Heart right ventricle (tissue), 16 donors: ENCODE results near the gene VPS13C. TPM values are rescaled to one million over a fixed set of nuclear protein-coding genes. Genes with fewer than 3 reads are reported as not detected.

Source experiments
- ATAC-seq, 8 donors: fragments of 200-7000 bp; cut with Tn5 transposase; one replicate each; pipeline ENCODE4 v1.9.1; 2020; ENCODE audit warnings: mild to moderate bottlenecking in 8 of 8, moderate library complexity in 8 of 8, moderate number of reproducible peaks in 1 of 8
- DNase-seq, 2 donors: peaks; one replicate each; pipeline ENCODE4 v3.0.0-alpha.2; 2020
- H3K27ac ChIP-seq, 10 donors: fragments of 200-600 bp; sonication (generic) in 2 of 10; one replicate each; pipeline versions ENCODE4 v1.5.0 to v1.8.0; 2020 to 2022; ENCODE audit warnings: mild to moderate bottlenecking in 3 of 10
- H3K27me3 ChIP-seq, 7 donors: fragments of 200-600 bp; one replicate each; pipeline ENCODE4 v1.8.0; 2021 to 2022; ENCODE audit warnings: mild to moderate bottlenecking in 2 of 7
- H3K36me3 ChIP-seq, 9 donors: fragments of 200-600 bp; sonication (generic) in 1 of 9; one replicate each; pipeline versions ENCODE4 v1.5.0 to v1.8.0; 2020 to 2022; ENCODE audit warnings: mild to moderate bottlenecking in 2 of 9
- H3K4me1 ChIP-seq, 9 donors: fragments of 200-600 bp; sonication (generic) in 1 of 9; one replicate each; pipeline versions ENCODE4 v1.5.0 to v1.8.0; 2020 to 2022; ENCODE audit warnings: mild to moderate bottlenecking in 4 of 9
- H3K4me3 ChIP-seq, 10 donors: fragments of 200-600 bp; sonication (generic) in 2 of 10; one replicate each; pipeline versions ENCODE4 v1.5.0 to v1.8.0; 2020 to 2022; ENCODE audit warnings: mild to moderate bottlenecking in 7 of 10, moderate library complexity in 2 of 10
- H3K9me3 ChIP-seq, 11 donors: fragments of 200-600 bp in 10 of 11; sonication (generic) in 2 of 11; one replicate each; pipeline versions ENCODE4 v1.5.0 to v1.8.0; 2013 to 2022; ENCODE audit warnings: mild to moderate bottlenecking in 2 of 11, control low read depth in 1 of 11, moderate library complexity in 1 of 11
- CTCF ChIP-seq, 9 donors: fragments of 200-600 bp; sonication (generic) in 2 of 9; IDR thresholded peaks; one replicate each; pipeline versions ENCODE4 v1.5.0 to v1.8.0; 2021 to 2022; ENCODE audit warnings: antibody characterized with exemption in 9 of 9, mild to moderate bottlenecking in 5 of 9, moderate library complexity in 1 of 9
- WGBS, 2 donors: extraction: QIAGEN DNeasy Blood & Tissue Kit; methylation state at CpG; one replicate each; pipeline ENCODE4 v1.1.7; 2013; ENCODE audit warnings: inconsistent platforms in 1 of 2; 5-methylcytosine and 5-hydroxymethylcytosine counted together
- intact Hi-C, 10 donors: fragments of 100-400 bp; cut with DNase I; formaldehyde crosslinking; loops; one replicate each; pipeline versions ENCODE4 v1.11.1 to v1.14.2; 2022
- long read RNA-seq, 3 donors: library from polyadenylated mRNA; unstranded; transcript quantifications; one replicate each; pipeline ENCODE4 v2.0.0, GENCODE V29; 2020 to 2021
- polyA plus RNA-seq, 2 donors: library from polyadenylated mRNA; stranded (reverse); fragments of 200-250 nt; gene quantifications; one replicate each; pipeline ENCODE4 v1.2.3, GENCODE V29; 2013
- total RNA-seq, 10 donors: library from RNA; stranded (reverse); fragmentation: NEBNext Ultra II Directional in 3 of 10; extraction: Animal tissue kit (Norgen Biotek cat#: 25700) in 3 of 10; gene quantifications; one replicate each; pipeline versions ENCODE4 v1.2.1 to v1.2.4, GENCODE V29; 2021 to 2023
- donor health status: Arrhythmogenic right ventricular cardiomyopathy.
- donor health status: ischemic (EF 13 %, LVEDD 7.1; RV severe dilation, severe dysfunction).
- donor health status: healthy with polysubstance abuse.
- donor health status: DM: no; HTN: yes; CAD: no.
- donor health status: DM: no; HTN: no; CAD: no.
- donor health status: ischemic (EF 25% LVEDD 6.9; RV normal size, moderate dysfunction).
- donor health status: ischemic (EF 25% LVEDD 5.7; RV mildly dilated, moderate dysfunction).
- donor health status: healthy.
- donor health status: DM: yes; HTN: yes; CAD: no.
- donor health status: Ischemic cardiomyopathy.
- donor health status: ischemic (EF 35%, LVEDD 5.7; RV mildly dilated, moderate dysfunction).
- donor health status: nonischemic (EF 11% LVEDD 7.7; RV severe dilation, severe dysfunction).
- donor health status: DM: yes; HTN: yes; CAD: no.
- donor health status: PGD.
- donor health status: ischemic (EF 29% LVEDD 5.4; RV normal size, mild dysfunction).
- donor health status: nonischemic (EF 23%, LVEDD 6.1; RV moderate dilation, normal function).

Gene VPS13C
- total RNA-seq = 10 to 100 TPM; 28.5 to 59.0 (median 43.4) TPM
- polyA plus RNA-seq = 10 to 100 TPM in 1 of 2 donors, 1 to 10 TPM in 1; 7.3 to 25.9 TPM
- long read RNA-seq, donor 1, partial matches to known transcripts = 9 of 13 reads
- long read RNA-seq, donor 1, other reads (novel, unspliced or antisense) = 4 of 13 reads
- long read RNA-seq, donor 2, partial matches to known transcripts = 11 of 13 reads
- long read RNA-seq, donor 2, other reads (novel, unspliced or antisense) = 2 of 13 reads
- long read RNA-seq, donor 3, partial matches to known transcripts = 33 of 37 reads
- long read RNA-seq, donor 3, other reads (novel, unspliced or antisense) = 4 of 37 reads

GRCh38 chr15:62060113-62060895 lies at the start of gene VPS13C:
TSS of gene VPS13C (minus strand) at chr15:62060447. CDS start at chr15:62060374, 73 bp downstream.
- peak within 1 kb of the TSS; percentile 66 to 96 (median 93) for H3K27ac ChIP-seq
- ATAC-seq (peak; percentile 99 to 100 (median 99)), DNase-seq (peak; percentile 93)
- peaks cover 0 to 3% (median 0%) of the 10 kb centered on the region in 9 donors for H3K36me3 ChIP-seq
- H3K4me3 ChIP-seq = peak within 1 kb of the TSS; percentile 62 to 98 (median 89)
- peaks cover 0 to 5% (median 0%) of the 10 kb centered on the region in 7 donors for H3K27me3 ChIP-seq
- peak; percentile 58 to 88 (median 83) for TF ChIP-seq CTCF (IDR thresholded peaks at IDR 0.05)
- peaks cover 0 to 38% (median 20%) of the 10 kb centered on the region in 9 donors for H3K4me1 ChIP-seq
- 0% methylated on average over 73 of the region's 73 CpGs for WGBS, 2 donors
- intact Hi-C loops = loop anchor here in 3 of 10 donors (5.0 to 10.0 kb wide), 3 partner anchors 57 to 194 kb away; no protein-coding TSS in a partner anchor
- no peaks in the 10 kb centered on the region for H3K9me3 ChIP-seq

- no peaks in the 10 kb centered on the region for H3K27me3 ChIP-seq
- no peak for DNase-seq
- H3K36me3 ChIP-seq = no peaks in the 10 kb centered on the region
- TF ChIP-seq CTCF (IDR thresholded peaks at IDR 0.05) = no peak
- peaks cover 0 to 36% (median 16%) of the 10 kb centered on the region in 9 donors for H3K4me1 ChIP-seq
- H3K9me3 ChIP-seq = no peaks in the 10 kb centered on the region
- 96 to 97% methylated on average over 1 of the region's 1 CpG for WGBS, 2 donors
- H3K27ac ChIP-seq = peak overlapping the region in 2 of 10 donors; percentile 28 to 51
- ATAC-seq = no peak
- intact Hi-C loops = no loop called here
- no peak overlapping the region for H3K4me3 ChIP-seq
These were observed 49.2 kb upstream of the VPS13C start for GRCh38 chr15:62109437-62109836.

- no peak for ATAC-seq
- 54 to 62% methylated on average over 2 of the region's 2 CpGs for WGBS, 2 donors
These were observed 48.2 kb upstream of the VPS13C start for GRCh38 chr15:62108411-62108810.

More at GRCh38 chr15:62108411-62108810, 48.2 kb upstream of the VPS13C start:
- no peaks in the 10 kb centered on the region for H3K36me3 ChIP-seq
- DNase-seq = no peak
- no peaks in the 10 kb centered on the region for H3K9me3 ChIP-seq
- no peak for TF ChIP-seq CTCF (IDR thresholded peaks at IDR 0.05)
- peaks cover 0 to 40% (median 16%) of the 10 kb centered on the region in 9 donors for H3K4me1 ChIP-seq
- no peaks in the 10 kb centered on the region for H3K27me3 ChIP-seq
- intact Hi-C loops = no loop called here
- peak overlapping the region in 1 of 10 donors; percentile 40 for H3K27ac ChIP-seq
- no peak overlapping the region for H3K4me3 ChIP-seq
